Right lobe of liver (tissue), 6 donors: ENCODE data around the gene CKAP5. TPM values are rescaled to one million over a fixed set of nuclear protein-coding genes. Genes with fewer than 3 reads are reported as not detected.

Source experiments
- ATAC-seq, 4 donors: fragments of 200-7000 bp; cut with Tn5 transposase; one replicate each; pipeline ENCODE4 v1.9.1; 2020; ENCODE audit warnings: mild to moderate bottlenecking in 4 of 4, moderate library complexity in 4 of 4
- DNase-seq, 3 donors: peaks; one replicate each; pipeline ENCODE4 v3.0.0-alpha.2; 2020
- H3K27ac ChIP-seq, 3 donors: fragments of 200-600 bp; one replicate each; pipeline ENCODE4 v1.8.0; 2022
- H3K27me3 ChIP-seq, 2 donors: fragments of 200-600 bp; one replicate each; pipeline ENCODE4 v1.8.0; 2022
- H3K36me3 ChIP-seq, 4 donors: fragments of 200-600 bp; sonication (generic) in 1 of 4; one replicate each; pipeline versions ENCODE4 v1.5.1 to v1.8.0; 2017 to 2022; ENCODE audit warnings: control low read depth in 1 of 4
- H3K4me1 ChIP-seq, 4 donors: fragments of 200-600 bp; sonication (generic) in 1 of 4; one replicate each; pipeline versions ENCODE4 v1.5.1 to v1.8.0; 2017 to 2022; ENCODE audit warnings: control low read depth in 1 of 4
- H3K4me3 ChIP-seq, 3 donors: fragments of 200-600 bp; one replicate each; pipeline ENCODE4 v1.8.0; 2022
- H3K9me3 ChIP-seq, 4 donors: fragments of 200-600 bp; sonication (generic) in 1 of 4; one replicate each; pipeline versions ENCODE4 v1.5.1 to v1.8.0; 2017 to 2022; ENCODE audit warnings: control low read depth in 1 of 4
- CTCF ChIP-seq, 4 donors: fragments of 200-600 bp in 3 of 4; fragments of 450-650 bp in 1 of 4; IDR thresholded peaks; one replicate each; pipeline versions ENCODE4 v1.5.1 to v1.8.0; 2016 to 2022; ENCODE audit warnings: antibody characterized with exemption in 4 of 4, mild to moderate bottlenecking in 2 of 4
- POLR2A ChIP-seq: fragments of 450-650 bp; IDR thresholded peaks from one replicate; pipeline ENCODE4 v1.6.1; 2017; ENCODE audit warnings: antibody characterized with exemption, mild to moderate bottlenecking
- WGBS: methylation state at CpG from one replicate; pipeline ENCODE4 v1.1.6; 2018; ENCODE audit warnings: low coverage, low lambda C conversion rate; ENCODE audit not compliant: insufficient coverage; ENCODE audit errors: missing lambda C conversion rate; 5-methylcytosine and 5-hydroxymethylcytosine counted together
- intact Hi-C, 2 donors: fragments of 100-400 bp; cut with DNase I; formaldehyde crosslinking; loops; one replicate each; pipeline versions ENCODE4 v1.11.2 to v1.14.1; 2022
- total RNA-seq, 6 experiments: library from RNA; depleted of rRNA in 2 of 6; stranded (reverse); fragments of >200 nt in 2 of 6; fragmentation: NEBNext Ultra II Directional in 3 of 6; extraction: Animal tissue kit (Norgen Biotek cat#: 25700) in 3 of 6; gene quantifications; one replicate each; pipeline versions ENCODE4 v1.1.0 to v1.2.4, GENCODE V29; 2016 to 2023
- donor health status: DM: no; HTN: yes; CAD: no.
- donor health status: DM: no; HTN: no; CAD: no.
- donor health status: DM: no; HTN: no; CAD: no.
- donor health status: DM: no; HTN: yes; CAD: no.
- donor health status: DM: no; HTN: yes; CAD: no.

The CKAP5 gene
- total RNA-seq, 6 experiments from 2014 or later = 12.9 to 30.2 (median 21.2) TPM

- WGBS = 75% methylated on average over 8 of the region's 19 CpGs
- Histone ChIP-seq H3K27ac (no peak overlapping the region), H3K4me3 (no peak overlapping the region), H3K9me3 (no peaks in the 10 kb centered on the region), H3K27me3 (no peaks in the 10 kb centered on the region), H3K36me3 (peaks cover 0 to 83% (median 44%) of the 10 kb centered on the region in 4 donors), H3K4me1 (peaks cover 0 to 58% (median 13%) of the 10 kb centered on the region in 4 donors)
- TF ChIP-seq CTCF (IDR thresholded peaks at IDR 0.05) = no peak
- TF ChIP-seq POLR2A = no peak
- intact Hi-C loops = no loop called here
- DNase-seq = peak in 1 of 3 donors; percentile 38
- ATAC-seq = no peak
These were observed 120.5 kb downstream of the CKAP5 start for GRCh38 chr11:46725338-46726205.

DNA sequence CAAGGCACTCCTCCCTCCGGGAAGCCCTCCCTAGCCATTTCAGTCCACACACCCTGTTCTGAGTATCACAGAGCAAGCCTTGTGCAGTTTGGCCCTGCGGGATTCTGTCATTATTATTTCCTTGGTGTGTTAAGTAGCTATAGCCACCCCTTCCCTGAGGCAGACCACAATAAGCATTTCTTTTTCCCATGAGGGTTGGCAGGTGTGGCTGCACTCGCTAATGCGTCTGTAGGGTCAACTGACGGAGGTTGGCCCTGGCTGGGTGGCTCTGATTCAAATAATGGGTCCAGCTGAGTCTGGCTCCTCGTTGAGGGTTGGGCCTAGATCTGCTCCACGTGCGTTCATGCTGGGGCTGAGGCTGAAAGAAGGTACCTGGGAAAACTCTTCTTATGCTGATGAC is 122.0 kb downstream of the CKAP5 start:
- peak overlapping the region in 1 of 3 donors; percentile 1 for H3K4me3 ChIP-seq
- intact Hi-C loops = no loop called here
- 56% methylated on average over 4 of the region's 8 CpGs for WGBS
- DNase-seq (peak in 1 of 3 donors; percentile 55), ATAC-seq (peak in 3 of 4 donors; percentile 2 to 28 (median 7))
- TF ChIP-seq POLR2A = no peak
- no peak for TF ChIP-seq CTCF (IDR thresholded peaks at IDR 0.05)
- H3K27ac ChIP-seq = no peak overlapping the region
- H3K9me3 ChIP-seq = no peaks in the 10 kb centered on the region
- no peaks in the 10 kb centered on the region for H3K27me3 ChIP-seq
- peaks cover 0 to 68% (median 39%) of the 10 kb centered on the region in 4 donors for H3K36me3 ChIP-seq
- H3K4me1 ChIP-seq = peaks cover 0 to 52% (median 13%) of the 10 kb centered on the region in 4 donors

DNA sequence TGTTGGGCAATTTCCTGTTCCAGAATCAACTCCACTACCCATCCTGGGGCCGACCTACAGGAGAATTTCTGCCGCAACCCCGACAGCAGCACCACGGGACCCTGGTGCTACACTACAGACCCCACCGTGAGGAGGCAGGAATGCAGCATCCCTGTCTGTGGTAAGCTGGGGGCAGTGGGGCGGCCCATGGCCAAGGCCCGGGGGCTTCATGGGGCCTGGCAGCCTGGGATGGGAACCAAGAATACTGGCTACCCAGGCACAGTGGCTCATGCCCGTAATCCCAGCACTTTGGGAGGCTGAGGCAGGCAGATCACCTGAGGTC is 122.8 kb downstream of the CKAP5 start:
- ATAC-seq (no peak), DNase-seq (no peak)

DNA sequence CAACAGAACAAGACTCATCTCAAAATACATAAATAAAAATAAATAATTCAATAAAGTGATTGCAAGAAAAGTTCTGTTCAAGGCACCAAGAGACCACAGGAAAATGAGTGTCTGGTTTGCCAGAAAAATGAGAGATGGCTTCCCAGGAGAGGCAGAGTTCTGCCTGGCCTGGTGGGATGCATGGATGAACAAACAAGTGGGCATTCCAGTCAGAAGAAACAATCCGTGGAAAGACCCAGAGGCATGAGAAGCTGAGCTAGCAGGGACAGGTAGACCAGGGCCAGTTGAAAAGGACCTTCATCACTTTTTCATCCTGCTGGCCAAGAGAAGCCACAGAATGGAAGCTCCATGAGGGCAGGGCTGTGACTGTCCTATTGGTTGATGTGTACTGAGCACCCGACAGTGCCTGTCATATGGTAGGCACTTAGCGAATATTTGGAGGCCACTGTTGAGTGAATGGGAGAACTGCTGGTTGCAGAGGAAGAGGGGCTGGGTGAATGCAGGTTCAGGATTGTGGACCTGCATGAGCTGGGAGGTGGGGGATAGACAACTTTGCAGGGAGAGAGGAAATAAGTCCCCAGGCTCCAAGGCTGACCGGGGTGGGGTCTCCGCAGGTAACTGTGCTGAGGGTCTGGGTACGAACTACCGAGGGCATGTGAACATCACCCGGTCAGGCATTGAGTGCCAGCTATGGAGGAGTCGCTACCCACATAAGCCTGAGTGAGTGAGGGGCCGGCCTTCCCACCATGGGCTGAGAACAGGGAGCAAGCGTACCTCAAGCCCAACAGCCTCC is 123.3 kb downstream of the CKAP5 start:
- Histone ChIP-seq H3K27me3 (no peaks in the 10 kb centered on the region), H3K27ac (no peak overlapping the region), H3K4me1 (peaks cover 0 to 60% (median 16%) of the 10 kb centered on the region in 4 donors), H3K36me3 (peaks cover 0 to 55% (median 30%) of the 10 kb centered on the region in 4 donors), H3K4me3 (peak overlapping the region in 1 of 3 donors; percentile 88), H3K9me3 (no peaks in the 10 kb centered on the region)
- ATAC-seq (no peak), DNase-seq (peak in 1 of 3 donors; percentile 34)
- no peak for TF ChIP-seq POLR2A
- no peak for TF ChIP-seq CTCF (IDR thresholded peaks at IDR 0.05)
- intact Hi-C loops = no loop called here
- WGBS = 70% methylated on average over 4 of the region's 11 CpGs

More for the DNA sequence above, 122.8 kb downstream of the CKAP5 start:
- intact Hi-C loops = no loop called here
- no peak overlapping the region for H3K27ac ChIP-seq
- H3K9me3 ChIP-seq = no peaks in the 10 kb centered on the region
- no peaks in the 10 kb centered on the region for H3K27me3 ChIP-seq
- no peak overlapping the region for H3K4me3 ChIP-seq
- 67% methylated on average over 1 of the region's 8 CpGs for WGBS
- peaks cover 0 to 57% (median 14%) of the 10 kb centered on the region in 4 donors for H3K4me1 ChIP-seq
- H3K36me3 ChIP-seq = peaks cover 0 to 60% (median 35%) of the 10 kb centered on the region in 4 donors
- TF ChIP-seq CTCF (IDR thresholded peaks at IDR 0.05) (no peak), POLR2A (no peak)
